ENCODE results near the gene DSPP.

DNA sequence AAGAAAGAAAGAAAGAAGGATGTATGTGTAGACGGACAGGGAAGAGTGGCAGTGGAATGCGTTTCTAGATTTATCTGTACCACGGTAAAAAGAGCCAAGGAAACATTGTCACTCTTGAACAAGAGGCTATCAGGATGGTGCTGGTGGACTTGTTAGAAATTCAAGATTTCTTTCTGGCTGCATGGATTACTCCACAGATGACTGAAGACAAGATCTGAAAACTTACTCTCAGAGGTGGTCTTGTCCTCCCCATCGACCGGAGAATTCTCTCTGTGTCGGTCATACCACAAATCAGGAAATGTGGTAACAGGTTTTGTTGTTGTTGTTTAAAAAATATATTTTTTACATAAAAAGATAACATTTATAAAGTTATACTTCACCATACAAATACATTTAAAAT lies 11.8 kb downstream of the DSPP start:
- no peak for TF ChIP-seq CTCF (IDR thresholded peaks at IDR 0.05; ENCODE audit: insufficient read depth, low read depth, low read length)
- no peak for TF ChIP-seq EZH2 (IDR thresholded peaks at IDR 0.05; ENCODE audit: insufficient read depth, low read length)
